PC-9 (cell line): ENCODE measurements around the gene NKX2-3.

ENCODE experiments used
- CTCF ChIP-seq: fragments of 200-600 bp; sonication (generic); conservative IDR thresholded peaks from 2 replicates; pipeline ENCODE4 v1.6.1; 2017; ENCODE audit warnings: mixed run types, antibody characterized with exemption, mild to moderate bottlenecking, moderate library complexity
- EZH2 ChIP-seq: fragments of 200-600 bp; sonication (generic); IDR thresholded peaks from 2 replicates; pipeline ENCODE4 v1.8.0; 2017; ENCODE audit warnings: antibody characterized with exemption, low read depth

- TF ChIP-seq CTCF = no peak
- TF ChIP-seq EZH2 = no peak
Measured at GRCh38 chr10:99539820-99540219, 7.1 kb downstream of the NKX2-3 start.
